ENCODE data around the gene NTM. TPM values are rescaled to one million over a fixed set of nuclear protein-coding genes. Genes with fewer than 3 reads are reported as not detected.

NTM gene
- total RNA-seq, 1 experiment from 2014 or later, result 9.9 TPM

DNA sequence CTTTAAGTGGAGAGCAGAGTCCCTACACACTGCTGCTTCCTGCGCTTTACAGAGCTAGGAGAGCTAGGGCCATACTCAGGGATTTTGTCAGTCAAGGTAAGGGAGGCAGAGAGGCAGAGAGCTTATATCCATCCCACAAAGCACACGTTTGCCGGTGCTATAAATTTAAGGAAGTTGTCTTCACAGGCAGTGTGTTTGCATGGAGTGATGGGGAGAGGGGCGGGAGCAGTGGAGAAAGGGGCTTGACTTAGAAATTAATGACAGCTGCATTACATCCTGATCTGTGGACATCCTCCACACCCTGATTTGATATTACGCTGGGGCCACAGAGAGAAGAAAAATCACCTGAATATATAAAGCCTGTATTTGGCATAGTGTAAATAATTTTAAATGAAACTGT lies 84.1 kb downstream of the NTM start:
- no peak overlapping the region for H3K27ac Mint-ChIP-seq

More for the DNA sequence above, 84.1 kb downstream of the NTM start:
- Mint-ChIP-seq H3K27me3 (ENCODE audit: low read depth) (no peaks in the 10 kb centered on the region; the same call in 1 of the 2 replicates), H3K9me3 (peaks cover 0 to 6% of the 10 kb centered on the region in 2 experiments; a peak in 1 of 5 replicates), H3K36me3 (ENCODE audit: insufficient read depth in 1 of 3, low read depth in 3 of 3) (peaks cover 0 to 5% (median 3%) of the 10 kb centered on the region in 3 experiments; a peak in 6 of 7 replicates), H3K4me3 (no peak overlapping the region), H3K4me1 (peaks cover 23% of the 10 kb centered on the region in 2 experiments)
- H3K23me2 ChIP-seq (ENCODE audit: insufficient read length, low read depth, low read length, poor library complexity, severe bottlenecking), result no peaks in the 10 kb centered on the region
- H3K27me3 ChIP-seq (ENCODE audit: insufficient read depth, low read length), result no peaks in the 10 kb centered on the region; the same call in 1 of the 2 replicates
- no peak overlapping the region for H3K4me2 ChIP-seq (ENCODE audit: insufficient read depth, insufficient read length, low read length)
- no peak overlapping the region for H3K4ac ChIP-seq (ENCODE audit: low read depth, low read length)
- DNase-seq, result no peak
- no peaks in the 10 kb centered on the region for H3K79me1 ChIP-seq (ENCODE audit: insufficient read depth, low read depth, low read length, poor library complexity, severe bottlenecking)
- no peaks in the 10 kb centered on the region for H3K79me2 ChIP-seq (ENCODE audit: insufficient read depth, low read length)
- H3K9ac ChIP-seq (ENCODE audit: extremely low read depth, insufficient read length, low read length), result no peak overlapping the region
- no peak overlapping the region for H2AFZ ChIP-seq (ENCODE audit: low read length)
- H3K14ac ChIP-seq (ENCODE audit: insufficient read depth, low read length), result no peak overlapping the region
- no peak overlapping the region for H3K27ac ChIP-seq (ENCODE audit: insufficient read length, low read depth, low read length)
- H3K18ac ChIP-seq (ENCODE audit: insufficient read length, low read depth, low read length), result no peak overlapping the region
- WGBS (ENCODE audit: extremely low coverage, insufficient read length, low lambda C conversion rate), result no CpG with 5 or more reads among the region's 5 CpGs
- peaks cover 3% of the 10 kb centered on the region; the same call in 1 of the 2 replicates for H3K4me1 ChIP-seq (ENCODE audit: insufficient read depth, low read length)
- no peak overlapping the region for H2BK120ac ChIP-seq (ENCODE audit: low read depth, low read length, poor library complexity, severe bottlenecking)
- TF ChIP-seq, protein P1, sequence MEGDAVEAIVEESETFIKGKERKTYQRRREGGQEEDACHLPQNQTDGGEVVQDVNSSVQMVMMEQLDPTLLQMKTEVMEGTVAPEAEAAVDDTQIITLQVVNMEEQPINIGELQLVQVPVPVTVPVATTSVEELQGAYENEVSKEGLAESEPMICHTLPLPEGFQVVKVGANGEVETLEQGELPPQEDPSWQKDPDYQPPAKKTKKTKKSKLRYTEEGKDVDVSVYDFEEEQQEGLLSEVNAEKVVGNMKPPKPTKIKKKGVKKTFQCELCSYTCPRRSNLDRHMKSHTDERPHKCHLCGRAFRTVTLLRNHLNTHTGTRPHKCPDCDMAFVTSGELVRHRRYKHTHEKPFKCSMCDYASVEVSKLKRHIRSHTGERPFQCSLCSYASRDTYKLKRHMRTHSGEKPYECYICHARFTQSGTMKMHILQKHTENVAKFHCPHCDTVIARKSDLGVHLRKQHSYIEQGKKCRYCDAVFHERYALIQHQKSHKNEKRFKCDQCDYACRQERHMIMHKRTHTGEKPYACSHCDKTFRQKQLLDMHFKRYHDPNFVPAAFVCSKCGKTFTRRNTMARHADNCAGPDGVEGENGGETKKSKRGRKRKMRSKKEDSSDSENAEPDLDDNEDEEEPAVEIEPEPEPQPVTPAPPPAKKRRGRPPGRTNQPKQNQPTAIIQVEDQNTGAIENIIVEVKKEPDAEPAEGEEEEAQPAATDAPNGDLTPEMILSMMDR (conservative IDR thresholded peaks at IDR 0.05), result no peak
- H2AK5ac ChIP-seq (ENCODE audit: insufficient read length, low read length), result no peak overlapping the region
- H4K5ac ChIP-seq (ENCODE audit: insufficient read length, low read depth, low read length), result no peak overlapping the region
- no peak overlapping the region for H3K56ac ChIP-seq (ENCODE audit: insufficient read length, low read depth, low read length)
- no peaks in the 10 kb centered on the region for H4K20me1 ChIP-seq (ENCODE audit: control insufficient read depth, insufficient read depth, insufficient read length)
- H3K9me3 ChIP-seq (ENCODE audit: control insufficient read depth, low read depth, low read length), result no peaks in the 10 kb centered on the region
- no peak overlapping the region for H2BK5ac ChIP-seq (ENCODE audit: insufficient read length, low read length)
- H2BK20ac ChIP-seq (ENCODE audit: low read depth, low read length, poor library complexity, severe bottlenecking), result no peak overlapping the region
- H4K91ac ChIP-seq (ENCODE audit: insufficient read length, low read depth, low read length), result no peak overlapping the region
- H3K23ac ChIP-seq (ENCODE audit: insufficient read length, low read depth, low read length), result no peak overlapping the region
- H4K8ac ChIP-seq (replicated peaks; ENCODE audit: insufficient read length, low read depth, low read length), result no peak overlapping the region
- no peak overlapping the region for H3T11ph ChIP-seq (ENCODE audit: low read length)
- H2BK12ac ChIP-seq (ENCODE audit: insufficient read length, low read depth, low read length), result no peak overlapping the region
- H2BK15ac ChIP-seq (ENCODE audit: low read depth, low read length), result no peak overlapping the region
